HepG2 (cell line): ENCODE measurements around the gene XAF1. TPM values are rescaled to one million over a fixed set of nuclear protein-coding genes. Genes with fewer than 3 reads are reported as not detected.

Experiments
- ATAC-seq: fragments of 200-7000 bp; cut with Tn5 transposase; 3 replicates; pipeline ENCODE4 v1.9.1; 2020; ENCODE audit warnings: mild to moderate bottlenecking, moderate library complexity
- BruUV-seq: library from RNA; stranded (reverse); fragments of 400-500 nt; replicated peaks from 2 replicates; lab custom pipeline; 2021; lab: Mats Ljungman, UMichigan
- CTCF ChIA-PET: fragments of 300-600 bp; formaldehyde crosslinking; extraction: SDS; loops from one replicate; lab custom pipeline; 2021; ENCODE audit warnings: low total read pairs, inconsistent platforms, low intra/inter-chr PET ratio; lab: Yijun Ruan, JAX
- POLR2A ChIA-PET: fragments of 350-600 bp; sonication (Branson Sonifier 250); formaldehyde crosslinking; loops from one replicate; lab custom pipeline; 2020; ENCODE audit warnings: antibody characterized with exemption, inconsistent platforms; lab: Yijun Ruan, JAX
- DNase-seq: peaks from one replicate; pipeline ENCODE4 v3.0.0-alpha.2; 2015; ENCODE audit warnings: low spot score
- FAIRE-seq: peaks from 3 replicates; lab custom pipeline; 2011; peaks lifted over from hg19 to GRCh38; lab: Jason Lieb, UNC
- H2AFZ ChIP-seq: one replicate; pipeline ENCODE4 v1.6.1; 2011; ENCODE audit warnings: low read length, inconsistent platforms
- H3K27ac ChIP-seq: fragments of 300-600 bp; 3 replicates; pipeline ENCODE4 v1.8.0; 2011; ENCODE audit warnings: mixed run types, mild to moderate bottlenecking, mixed read lengths, low read length, inconsistent platforms; ENCODE audit not compliant: insufficient read depth; ENCODE audit errors: extremely low read length
- H3K27me3 ChIP-seq, 2 experiments: fragments of 200-600 bp in 1 of 2; 2 replicates in 1 of 2; 3 replicates in 1 of 2; pipeline versions ENCODE4 v1.6.0 to v1.8.0; 2011; ENCODE audit warnings: low read length in 2 of 2, mild to moderate bottlenecking in 2 of 2, moderate library complexity in 2 of 2, inconsistent platforms in 1 of 2; ENCODE audit not compliant: insufficient read depth in 2 of 2, control insufficient read depth in 1 of 2
- H3K36me3 ChIP-seq, 2 experiments: fragments of 200-600 bp in 1 of 2; replicated peaks in 1 of 2; 2 replicates in 1 of 2; 3 replicates in 1 of 2; pipeline versions ENCODE4 v1.5.1 to v1.8.0; 2011; ENCODE audit warnings: low read length in 2 of 2, inconsistent platforms in 1 of 2; ENCODE audit not compliant: insufficient read depth in 2 of 2, control insufficient read depth in 1 of 2
- H3K4me1 ChIP-seq: 2 replicates; pipeline ENCODE4 v1.5.1; 2012; ENCODE audit warnings: low read length, inconsistent platforms; ENCODE audit not compliant: insufficient read depth
- H3K4me2 ChIP-seq: 2 replicates; pipeline ENCODE4 v1.6.0; 2011; ENCODE audit warnings: low read depth, low read length, inconsistent platforms
- H3K4me3 ChIP-seq, 3 experiments: fragments of 200-600 bp in 1 of 3; sonication (generic), shearing (Covaris generic) in 1 of 3; replicated peaks in 1 of 3; 2 replicates each; pipeline ENCODE4 v1.5.1; 2011 to 2016; ENCODE audit warnings: low read length in 3 of 3, inconsistent platforms in 2 of 3, low read depth in 2 of 3, mild to moderate bottlenecking in 2 of 3, control low read depth in 1 of 3, mixed read lengths in 1 of 3; ENCODE audit not compliant: insufficient read depth in 1 of 3
- H3K79me2 ChIP-seq: one replicate; pipeline ENCODE4 v1.6.1; 2011; ENCODE audit warnings: low read length, inconsistent platforms; ENCODE audit not compliant: insufficient read depth
- H3K9ac ChIP-seq: 2 replicates; pipeline ENCODE4 v1.6.0; 2011; ENCODE audit warnings: mild to moderate bottlenecking, low read depth, low read length, inconsistent platforms; ENCODE audit not compliant: insufficient read depth
- H3K9me3 ChIP-seq: 2 replicates; pipeline ENCODE4 v1.5.1; 2012; ENCODE audit warnings: mild to moderate bottlenecking, low read length
- H4K20me1 ChIP-seq: 2 replicates; pipeline ENCODE4 v1.6.0; 2011; ENCODE audit warnings: inconsistent platforms, mild to moderate bottlenecking, low read length, moderate library complexity; ENCODE audit not compliant: insufficient read depth
- ATF1 ChIP-seq: IDR thresholded peaks from 2 replicates; pipeline ENCODE4 v1.6.1; 2016; ENCODE audit warnings: mild to moderate bottlenecking, control low read depth
- ESRRA ChIP-seq: sonication (generic); formaldehyde crosslinking; IDR thresholded peaks from 2 replicates; pipeline ENCODE4 v1.5.1; 2020; ENCODE audit warnings: mild to moderate bottlenecking, low read depth, missing genetic modification reagents
- FOSL2 ChIP-seq: sonication (generic); formaldehyde crosslinking; IDR thresholded peaks from 2 replicates; pipeline ENCODE4 v1.4.0; 2020; ENCODE audit warnings: missing genetic modification reagents
- GABPA ChIP-seq, 2 experiments: IDR thresholded peaks; 2 replicates each; pipeline ENCODE4 v1.6.1; 2011 to 2016; ENCODE audit warnings: low read depth in 2 of 2, low read length in 1 of 2, missing biosample characterization in 1 of 2, missing genetic modification characterization in 1 of 2
- HIC2 ChIP-seq: sonication (generic); formaldehyde crosslinking; IDR thresholded peaks from 2 replicates; pipeline ENCODE4 v1.9.0; 2022; ENCODE audit warnings: low read depth, missing genetic modification reagents
- KLF16 ChIP-seq, 2 experiments: sonication (generic) in 1 of 2; formaldehyde crosslinking in 1 of 2; IDR thresholded peaks; 2 replicates each; pipeline versions ENCODE4 v1.6.1 to v1.8.0; 2016 to 2023; ENCODE audit warnings: missing genetic modification reagents in 2 of 2, missing compliant biosample characterization in 1 of 2
- RARG ChIP-seq: sonication (generic); formaldehyde crosslinking; IDR thresholded peaks from 2 replicates; pipeline ENCODE4 v1.4.0; 2020; ENCODE audit warnings: low read depth, mild to moderate bottlenecking, missing genetic modification reagents
- REXO4 ChIP-seq: sonication (generic); formaldehyde crosslinking; IDR thresholded peaks from 2 replicates; pipeline ENCODE4 v1.8.0; 2022; ENCODE audit warnings: missing genetic modification reagents, mild to moderate bottlenecking, borderline replicate concordance
- SP140L ChIP-seq: sonication (generic); formaldehyde crosslinking; IDR thresholded peaks from 2 replicates; pipeline ENCODE4 v1.4.0; 2020; ENCODE audit warnings: missing genetic modification reagents, borderline replicate concordance
- TARDBP ChIP-seq: sonication (generic); formaldehyde crosslinking; IDR thresholded peaks from 2 replicates; pipeline ENCODE4 v1.8.0; 2022; ENCODE audit warnings: mild to moderate bottlenecking, missing genetic modification reagents
- TGIF2 ChIP-seq: IDR thresholded peaks from 2 replicates; pipeline ENCODE4 v1.6.1; 2016; ENCODE audit warnings: control low read depth, missing compliant biosample characterization
- WGBS: methylation state at CpG from one replicate; pipeline ENCODE4 v1.1.6; 2017; ENCODE audit warnings: low lambda C conversion rate; 5-methylcytosine and 5-hydroxymethylcytosine counted together
- in situ Hi-C: cut with HindIII; loops from 2 replicates; pipeline ENCODE4 v1.10.0; 2017; ENCODE audit warnings: low pct_unique_long_range_greater_than_20kb; ENCODE audit not compliant: extremely low pct_ligation_motif_present
- intact Hi-C: fragments of 100-400 bp; cut with micrococcal nuclease; formaldehyde crosslinking; loops from one replicate; pipeline ENCODE4 v1.10.0; 2022; ENCODE audit not compliant: unreplicated experiment
- polyA plus RNA-seq, 8 experiments: library from polyadenylated mRNA; depleted of rRNA in 3 of 8; stranded (reverse) in 7 of 8; unstranded in 1 of 8; fragments of >200 nt; fragmentation: Illumina TruSeq in 4 of 8; extraction: Trizol in 4 of 8; gene quantifications; 2 replicates each; pipeline versions ENCODE4 v1.2.1 to v1.2.3, GENCODE V29; 2011 to 2016; ENCODE audit warnings: low read depth in 4 of 8, missing spikeins in 1 of 8, mixed read lengths in 1 of 8; ENCODE audit not compliant: insufficient read depth in 1 of 8
- total RNA-seq, 5 experiments: library from RNA; depleted of rRNA; stranded (reverse); fragments of >200 nt; fragmentation: Illumina TruSeq; extraction: Trizol; gene quantifications; 2 replicates each; pipeline ENCODE4 v1.2.3, GENCODE V29; 2016; ENCODE audit warnings: low read depth in 1 of 5
- TF ChIP-seq, protein P1 (sequence below), 2 experiments: fragments of 450-650 bp in 1 of 2; sonication (generic) in 1 of 2; formaldehyde crosslinking; IDR thresholded peaks; 2 replicates each; pipeline versions ENCODE4 v1.5.0 to v1.8.0; 2020 to 2022; ENCODE audit warnings: mild to moderate bottlenecking in 1 of 2, missing genetic modification reagents in 1 of 2
- TF ChIP-seq, protein P2 (sequence below): sonication (generic); formaldehyde crosslinking; IDR thresholded peaks from 2 replicates; pipeline ENCODE4 v1.5.0; 2020; ENCODE audit warnings: mild to moderate bottlenecking, missing genetic modification reagents, moderate library complexity

The XAF1 gene
- total and polyA plus RNA-seq, 2 of the 13 experiments (the other 11 are each of a cell fraction or from before 2014, with no cell fraction given), result 1.2 to 2.4 TPM

DNA sequence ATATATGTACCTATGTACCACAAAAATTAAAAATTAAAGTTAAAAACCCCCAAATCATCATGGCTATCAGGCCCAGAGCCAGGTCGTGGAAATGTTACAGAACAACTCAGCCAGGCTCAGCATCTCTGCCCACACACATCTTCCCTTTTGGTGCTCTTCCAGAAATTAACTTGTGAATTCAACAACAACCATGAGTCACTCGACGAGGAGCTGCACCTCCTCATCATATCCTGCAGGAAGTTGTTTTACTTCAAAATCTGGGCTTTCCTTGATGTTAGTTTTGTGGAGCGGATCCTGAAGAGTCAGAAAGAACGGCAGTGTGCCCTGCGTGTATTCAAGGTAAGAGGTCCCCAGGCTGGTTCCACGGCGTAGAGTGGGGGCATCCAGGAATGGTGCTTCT lies 30.8 kb downstream of the XAF1 start:
- 47% methylated on average over 8 of the region's 8 CpGs for WGBS
- H3K4me1 ChIP-seq, result peaks cover 29% of the 10 kb centered on the region
- no TSS peak for BruUV-seq
- H3K4me2 ChIP-seq, result peak overlapping the region; percentile 59
- ChIA-PET POLR2A (interaction anchor here (1.2 to 1.6 kb wide), 2 partner anchors 10 to 86 kb away, joined by 5 to 10 read pairs; no protein-coding TSS in a partner anchor), CTCF (no interaction called here)
- no peak for ATAC-seq
- no peak overlapping the region for H3K4me3 ChIP-seq
- TF ChIP-seq TGIF2 (CRISPR knock-in tag) (no peak), FOSL2 (CRISPR knock-in tag) (0 out of 2 replicates have a peak, but pooled peaks have one; percentile 11)
- no peak for DNase-seq
- H3K36me3 ChIP-seq, result no peaks in the 10 kb centered on the region
- intact Hi-C loops (no loop called here), in situ Hi-C loops (no loop called here)
- H3K9me3 ChIP-seq, result no peaks in the 10 kb centered on the region
- no peak for FAIRE-seq
- H3K27me3 ChIP-seq, result no peaks in the 10 kb centered on the region; a peak in 1 of 5 replicates
- H2AFZ ChIP-seq, result no peak overlapping the region
- no peaks in the 10 kb centered on the region for H3K79me2 ChIP-seq
- H3K9ac ChIP-seq, result no peak overlapping the region
- no peaks in the 10 kb centered on the region for H4K20me1 ChIP-seq
- H3K27ac ChIP-seq, result no peak overlapping the region

DNA sequence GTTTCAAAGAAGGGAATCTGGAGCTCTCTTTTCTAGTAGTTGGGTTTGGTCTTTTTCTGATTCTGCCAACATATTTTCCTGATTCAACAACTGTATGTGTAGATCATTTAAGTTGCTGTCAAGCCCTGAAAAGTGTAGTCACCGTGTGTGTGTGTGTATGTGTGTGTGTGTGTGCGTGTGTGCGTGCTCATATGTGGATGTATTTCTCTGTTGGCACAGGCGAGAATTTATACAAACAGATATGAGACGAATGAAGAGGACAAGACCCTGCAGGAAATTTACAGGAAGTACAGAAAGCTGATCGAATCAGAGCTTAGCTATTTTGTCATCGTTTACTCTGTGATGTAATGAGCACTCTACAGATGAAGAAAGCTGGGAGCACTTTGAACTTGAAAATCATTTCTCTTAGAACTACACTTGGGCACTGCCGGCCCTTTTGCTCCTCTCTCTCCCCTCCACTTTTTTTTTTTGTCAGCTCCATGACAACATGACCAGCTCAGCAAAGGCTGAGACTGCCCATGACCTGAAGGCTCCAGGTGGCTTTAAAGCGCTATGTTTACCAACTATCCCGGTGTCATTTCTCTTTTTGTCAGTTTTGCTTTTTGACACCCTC lies 31.3 kb downstream of the XAF1 start:
- no peaks in the 10 kb centered on the region for H4K20me1 ChIP-seq
- H3K27ac ChIP-seq, result no peak overlapping the region
- ChIA-PET CTCF (no interaction called here), POLR2A (interaction anchor here (1.2 to 1.6 kb wide), 2 partner anchors 9 to 86 kb away, joined by 5 to 10 read pairs; no protein-coding TSS in a partner anchor)
- BruUV-seq, result no TSS peak
- peak overlapping the region in 1 of 3 experiments; percentile 20; a peak in 2 of 6 replicates for H3K4me3 ChIP-seq
- peak overlapping the region; percentile 59 for H3K4me2 ChIP-seq
- no peaks in the 10 kb centered on the region for H3K9me3 ChIP-seq
- 11% methylated on average over 10 of the region's 10 CpGs for WGBS
- no peaks in the 10 kb centered on the region; a peak in 1 of 5 replicates for H3K27me3 ChIP-seq
- in situ Hi-C loops (no loop called here), intact Hi-C loops (no loop called here)
- no peaks in the 10 kb centered on the region for H3K79me2 ChIP-seq
- no peak overlapping the region for H3K9ac ChIP-seq
- DNase-seq (peak; percentile 46), ATAC-seq (peak; percentile 56), FAIRE-seq (no peak)
- no peak overlapping the region for H2AFZ ChIP-seq
- no peaks in the 10 kb centered on the region for H3K36me3 ChIP-seq
- H3K4me1 ChIP-seq, result peaks cover 29% of the 10 kb centered on the region
- TF ChIP-seq GABPA (IDR thresholded peaks at IDR 0.05; ENCODE audit: low read depth, low read length), result no peak
- peak; percentile 33; the same call in 1 of the 2 replicates for TF ChIP-seq GABPA (CRISPR knock-in tag; IDR thresholded peaks at IDR 0.05; ENCODE audit: low read depth)
- no peak for TF ChIP-seq HIC2 (CRISPR knock-in tag)
- TF ChIP-seq ESRRA, result no peak
- no peak for TF ChIP-seq RARG (CRISPR knock-in tag)
- TF ChIP-seq KLF16 (CRISPR knock-in tag; IDR thresholded peaks at IDR 0.05), result peak in 1 of 2 experiments; percentile 39; a peak in 1 of 4 replicates
- TF ChIP-seq, protein P1, sequence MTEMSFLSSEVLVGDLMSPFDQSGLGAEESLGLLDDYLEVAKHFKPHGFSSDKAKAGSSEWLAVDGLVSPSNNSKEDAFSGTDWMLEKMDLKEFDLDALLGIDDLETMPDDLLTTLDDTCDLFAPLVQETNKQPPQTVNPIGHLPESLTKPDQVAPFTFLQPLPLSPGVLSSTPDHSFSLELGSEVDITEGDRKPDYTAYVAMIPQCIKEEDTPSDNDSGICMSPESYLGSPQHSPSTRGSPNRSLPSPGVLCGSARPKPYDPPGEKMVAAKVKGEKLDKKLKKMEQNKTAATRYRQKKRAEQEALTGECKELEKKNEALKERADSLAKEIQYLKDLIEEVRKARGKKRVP (CRISPR knock-in tag; IDR thresholded peaks at IDR 0.05), result 0 out of 4 replicates have a peak, but pooled peaks of 1 of the 2 experiments have one; percentile 14
- no peak for TF ChIP-seq SP140L (CRISPR knock-in tag)
- no peak for TF ChIP-seq TARDBP (CRISPR knock-in tag)
- no peak for TF ChIP-seq ATF1 (CRISPR knock-in tag)
- TF ChIP-seq, protein P2, sequence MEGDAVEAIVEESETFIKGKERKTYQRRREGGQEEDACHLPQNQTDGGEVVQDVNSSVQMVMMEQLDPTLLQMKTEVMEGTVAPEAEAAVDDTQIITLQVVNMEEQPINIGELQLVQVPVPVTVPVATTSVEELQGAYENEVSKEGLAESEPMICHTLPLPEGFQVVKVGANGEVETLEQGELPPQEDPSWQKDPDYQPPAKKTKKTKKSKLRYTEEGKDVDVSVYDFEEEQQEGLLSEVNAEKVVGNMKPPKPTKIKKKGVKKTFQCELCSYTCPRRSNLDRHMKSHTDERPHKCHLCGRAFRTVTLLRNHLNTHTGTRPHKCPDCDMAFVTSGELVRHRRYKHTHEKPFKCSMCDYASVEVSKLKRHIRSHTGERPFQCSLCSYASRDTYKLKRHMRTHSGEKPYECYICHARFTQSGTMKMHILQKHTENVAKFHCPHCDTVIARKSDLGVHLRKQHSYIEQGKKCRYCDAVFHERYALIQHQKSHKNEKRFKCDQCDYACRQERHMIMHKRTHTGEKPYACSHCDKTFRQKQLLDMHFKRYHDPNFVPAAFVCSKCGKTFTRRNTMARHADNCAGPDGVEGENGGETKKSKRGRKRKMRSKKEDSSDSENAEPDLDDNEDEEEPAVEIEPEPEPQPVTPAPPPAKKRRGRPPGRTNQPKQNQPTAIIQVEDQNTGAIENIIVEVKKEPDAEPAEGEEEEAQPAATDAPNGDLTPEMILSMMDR, result no peak
- TF ChIP-seq REXO4 (CRISPR knock-in tag), result no peak
